Frontal cortex (tissue), 4 donors: ENCODE measurements around the gene TMED9. TPM values are rescaled to one million over a fixed set of nuclear protein-coding genes. Genes with fewer than 3 reads are reported as not detected.
"Not testable (repeated sequence)": the region's sequence is repeated elsewhere in the genome, so short reads cannot be mapped to it uniquely, and the experiment has no call there.

Experiments used
- DNase-seq, 2 donors: peaks; one replicate each; pipeline ENCODE4 v3.0.0; 2012; ENCODE audit warnings: low spot score in 2 of 2
- FAIRE-seq: peaks from 2 replicates; lab custom pipeline; 2012; peaks lifted over from hg19 to GRCh38; lab: Jason Lieb, UNC
- total RNA-seq: library from RNA; depleted of rRNA; stranded (reverse); fragments of >200 nt; gene quantifications from one replicate; pipeline ENCODE4 v1.2.3, GENCODE V29; 2014
- donor health status: control.
- donor health status: control.
- donor health status: control.

Gene TMED9
- 28.1 TPM for total RNA-seq

GRCh38 chr5:177592010-177592834 is at the start of gene TMED9:
TSS of gene TMED9 (plus strand) at chr5:177592203. CDS start at chr5:177592215, 12 bp downstream.
- DNase-seq (peak; percentile 88), FAIRE-seq (no peak)

GRCh38 chr5:177542816-177543465 is 49.1 kb upstream of the TMED9 start:
- no peak for FAIRE-seq
- no peak for DNase-seq

- DNase-seq (no peak), FAIRE-seq (no peak)
Measured at GRCh38 chr5:177545487-177546257, 46.3 kb upstream of the TMED9 start.

GRCh38 chr5:177546258-177546741 is 45.7 kb upstream of the TMED9 start:
- FAIRE-seq (no peak), DNase-seq (peak in 1 of 2 donors; percentile 51)

GRCh38 chr5:177547736-177548135 is 44.3 kb upstream of the TMED9 start:
- FAIRE-seq (no peak), DNase-seq (no peak)

GRCh38 chr5:177548495-177548894 is 43.5 kb upstream of the TMED9 start:
- FAIRE-seq (no peak), DNase-seq (no peak)

GRCh38 chr5:177550122-177550521 is 41.9 kb upstream of the TMED9 start:
- FAIRE-seq = no peak
- no peak for DNase-seq

GRCh38 chr5:177552839-177553455 is 39.1 kb upstream of the TMED9 start:
- FAIRE-seq (no peak), DNase-seq (peak in 1 of 2 donors; percentile 35)

GRCh38 chr5:177553671-177554429 is 38.2 kb upstream of the TMED9 start:
- DNase-seq = no peak
- FAIRE-seq = no peak

- DNase-seq = peak; percentile 97 to 98
Measured at GRCh38 chr5:177554474-177555111, 37.4 kb upstream of the TMED9 start, which contains the start of gene FAM193B. TSS of gene FAM193B (minus strand) at chr5:177554563. CDS start at chr5:177554458, 105 bp downstream.

GRCh38 chr5:177555228-177555627 is 36.8 kb upstream of the TMED9 start:
- DNase-seq (no peak), FAIRE-seq (no peak)

More at GRCh38 chr5:177554474-177555111, 37.4 kb upstream of the TMED9 start, which contains the start of gene FAM193B:
- no peak for FAIRE-seq

GRCh38 chr5:177555665-177556064 is 36.3 kb upstream of the TMED9 start:
- DNase-seq (no peak), FAIRE-seq (no peak)

GRCh38 chr5:177557041-177557647 is 34.9 kb upstream of the TMED9 start:
- DNase-seq (no peak), FAIRE-seq (no peak)

- DNase-seq = no peak
- no peak for FAIRE-seq
Measured at GRCh38 chr5:177557796-177558195, 34.2 kb upstream of the TMED9 start.

- not testable (repeated sequence) for FAIRE-seq, DNase-seq
Measured at GRCh38 chr5:177559446-177559941, 32.5 kb upstream of the TMED9 start.

- no peak for FAIRE-seq
- no peak for DNase-seq
Measured at GRCh38 chr5:177565046-177565445, 27.0 kb upstream of the TMED9 start.

- FAIRE-seq (no peak), DNase-seq (no peak)
Measured at GRCh38 chr5:177568326-177568725, 23.7 kb upstream of the TMED9 start.

GRCh38 chr5:177569894-177570293 is 22.1 kb upstream of the TMED9 start:
- FAIRE-seq (no peak), DNase-seq (no peak)
